HepG2 (cell line): ENCODE results near the gene IFNLR1. TPM values are rescaled to one million over a fixed set of nuclear protein-coding genes. Genes with fewer than 3 reads are reported as not detected.

Source experiments
- ATAC-seq: fragments of 200-7000 bp; cut with Tn5 transposase; 3 replicates; pipeline ENCODE4 v1.9.1; 2020; ENCODE audit warnings: mild to moderate bottlenecking, moderate library complexity
- BruUV-seq: library from RNA; stranded (reverse); fragments of 400-500 nt; replicated peaks from 2 replicates; lab custom pipeline; 2021; lab: Mats Ljungman, UMichigan
- CTCF ChIA-PET: fragments of 300-600 bp; formaldehyde crosslinking; extraction: SDS; loops from one replicate; lab custom pipeline; 2021; ENCODE audit warnings: low total read pairs, inconsistent platforms, low intra/inter-chr PET ratio; lab: Yijun Ruan, JAX
- POLR2A ChIA-PET: fragments of 350-600 bp; sonication (Branson Sonifier 250); formaldehyde crosslinking; loops from one replicate; lab custom pipeline; 2020; ENCODE audit warnings: antibody characterized with exemption, inconsistent platforms; lab: Yijun Ruan, JAX
- DNase-seq: peaks from one replicate; pipeline ENCODE4 v3.0.0-alpha.2; 2015; ENCODE audit warnings: low spot score
- FAIRE-seq: peaks from 3 replicates; lab custom pipeline; 2011; peaks lifted over from hg19 to GRCh38; lab: Jason Lieb, UNC
- H2AFZ ChIP-seq: one replicate; pipeline ENCODE4 v1.6.1; 2011; ENCODE audit warnings: low read length, inconsistent platforms
- H3K27ac ChIP-seq: fragments of 300-600 bp; 3 replicates; pipeline ENCODE4 v1.8.0; 2011; ENCODE audit warnings: mixed run types, mild to moderate bottlenecking, mixed read lengths, low read length, inconsistent platforms; ENCODE audit not compliant: insufficient read depth; ENCODE audit errors: extremely low read length
- H3K27me3 ChIP-seq, 2 experiments: fragments of 200-600 bp in 1 of 2; 2 replicates in 1 of 2; 3 replicates in 1 of 2; pipeline versions ENCODE4 v1.6.0 to v1.8.0; 2011; ENCODE audit warnings: low read length in 2 of 2, mild to moderate bottlenecking in 2 of 2, moderate library complexity in 2 of 2, inconsistent platforms in 1 of 2; ENCODE audit not compliant: insufficient read depth in 2 of 2, control insufficient read depth in 1 of 2
- H3K36me3 ChIP-seq, 2 experiments: fragments of 200-600 bp in 1 of 2; replicated peaks in 1 of 2; 2 replicates in 1 of 2; 3 replicates in 1 of 2; pipeline versions ENCODE4 v1.5.1 to v1.8.0; 2011; ENCODE audit warnings: low read length in 2 of 2, inconsistent platforms in 1 of 2; ENCODE audit not compliant: insufficient read depth in 2 of 2, control insufficient read depth in 1 of 2
- H3K4me1 ChIP-seq: 2 replicates; pipeline ENCODE4 v1.5.1; 2012; ENCODE audit warnings: low read length, inconsistent platforms; ENCODE audit not compliant: insufficient read depth
- H3K4me2 ChIP-seq: 2 replicates; pipeline ENCODE4 v1.6.0; 2011; ENCODE audit warnings: low read depth, low read length, inconsistent platforms
- H3K4me3 ChIP-seq, 3 experiments: fragments of 200-600 bp in 1 of 3; sonication (generic), shearing (Covaris generic) in 1 of 3; replicated peaks in 1 of 3; 2 replicates each; pipeline ENCODE4 v1.5.1; 2011 to 2016; ENCODE audit warnings: low read length in 3 of 3, inconsistent platforms in 2 of 3, low read depth in 2 of 3, mild to moderate bottlenecking in 2 of 3, control low read depth in 1 of 3, mixed read lengths in 1 of 3; ENCODE audit not compliant: insufficient read depth in 1 of 3
- H3K79me2 ChIP-seq: one replicate; pipeline ENCODE4 v1.6.1; 2011; ENCODE audit warnings: low read length, inconsistent platforms; ENCODE audit not compliant: insufficient read depth
- H3K9ac ChIP-seq: 2 replicates; pipeline ENCODE4 v1.6.0; 2011; ENCODE audit warnings: mild to moderate bottlenecking, low read depth, low read length, inconsistent platforms; ENCODE audit not compliant: insufficient read depth
- H3K9me3 ChIP-seq: 2 replicates; pipeline ENCODE4 v1.5.1; 2012; ENCODE audit warnings: mild to moderate bottlenecking, low read length
- H4K20me1 ChIP-seq: 2 replicates; pipeline ENCODE4 v1.6.0; 2011; ENCODE audit warnings: inconsistent platforms, mild to moderate bottlenecking, low read length, moderate library complexity; ENCODE audit not compliant: insufficient read depth
- CEBPB ChIP-seq: IDR thresholded peaks from 2 replicates; pipeline ENCODE4 v1.6.1; 2011; ENCODE audit warnings: low read depth, low read length, improper control_type of control experiment, borderline replicate concordance
- ESRRA ChIP-seq: sonication (generic); formaldehyde crosslinking; IDR thresholded peaks from 2 replicates; pipeline ENCODE4 v1.5.1; 2020; ENCODE audit warnings: mild to moderate bottlenecking, low read depth, missing genetic modification reagents
- EZH2 ChIP-seq: conservative IDR thresholded peaks from 2 replicates; pipeline ENCODE4 v1.6.1; 2012; ENCODE audit warnings: mild to moderate bottlenecking, low read depth, low read length, moderate library complexity
- JUND ChIP-seq: sonication (generic); formaldehyde crosslinking; IDR thresholded peaks from 2 replicates; pipeline ENCODE4 v1.8.0; 2022; ENCODE audit warnings: mild to moderate bottlenecking, missing genetic modification reagents
- LBX2 ChIP-seq: sonication (generic); formaldehyde crosslinking; IDR thresholded peaks from 2 replicates; pipeline ENCODE4 v1.5.0; 2020; ENCODE audit warnings: missing genetic modification reagents, mild to moderate bottlenecking, borderline replicate concordance
- PPARG ChIP-seq: conservative IDR thresholded peaks from 2 replicates; pipeline ENCODE4 v1.6.1; 2016; ENCODE audit warnings: missing biosample characterization, missing genetic modification reagents
- PREB ChIP-seq: sonication (generic); formaldehyde crosslinking; IDR thresholded peaks from 2 replicates; pipeline ENCODE4 v1.4.0; 2020; ENCODE audit warnings: missing genetic modification reagents
- RFX3 ChIP-seq: IDR thresholded peaks from 2 replicates; pipeline ENCODE4 v1.6.1; 2016; ENCODE audit warnings: missing biosample characterization, missing genetic modification reagents
- SALL1 ChIP-seq: sonication (generic); formaldehyde crosslinking; IDR thresholded peaks from 2 replicates; pipeline ENCODE4 v1.8.0; 2022; ENCODE audit warnings: mild to moderate bottlenecking, missing genetic modification reagents
- TP53 ChIP-seq: sonication (generic); formaldehyde crosslinking; conservative IDR thresholded peaks from 2 replicates; pipeline ENCODE4 v1.4.0; 2020; ENCODE audit warnings: missing genetic modification reagents
- YY1 ChIP-seq: IDR thresholded peaks from 2 replicates; pipeline ENCODE4 v1.6.1; 2011; ENCODE audit warnings: low read length, low read depth, moderate library complexity, mild to moderate bottlenecking; ENCODE audit not compliant: insufficient read depth, insufficient replicate concordance
- ZBTB2 ChIP-seq: sonication (generic); formaldehyde crosslinking; IDR thresholded peaks from 2 replicates; pipeline ENCODE4 v1.8.0; 2022; ENCODE audit warnings: low read depth, missing genetic modification reagents
- ZC3H13 ChIP-seq: sonication (generic); formaldehyde crosslinking; IDR thresholded peaks from 2 replicates; pipeline ENCODE4 v1.8.1; 2023; ENCODE audit warnings: mild to moderate bottlenecking, missing genetic modification reagents, moderate library complexity
- ZNF18 ChIP-seq: sonication (generic); formaldehyde crosslinking; IDR thresholded peaks from 2 replicates; pipeline ENCODE4 v1.8.0; 2022; ENCODE audit warnings: mild to moderate bottlenecking, missing genetic modification reagents; ENCODE audit not compliant: insufficient replicate concordance
- ZNF570 ChIP-seq: sonication (generic); formaldehyde crosslinking; IDR thresholded peaks from 2 replicates; pipeline ENCODE4 v1.4.0; 2020; ENCODE audit warnings: mild to moderate bottlenecking, missing genetic modification reagents, borderline replicate concordance
- ZNF704 ChIP-seq: sonication (generic); formaldehyde crosslinking; IDR thresholded peaks from 2 replicates; pipeline ENCODE4 v1.8.1; 2023; ENCODE audit warnings: mild to moderate bottlenecking, inconsistent platforms, moderate library complexity, missing genetic modification reagents, borderline replicate concordance
- ZSCAN31 ChIP-seq: sonication (generic); formaldehyde crosslinking; IDR thresholded peaks from 2 replicates; pipeline ENCODE4 v1.5.0; 2020; ENCODE audit warnings: low read depth, mild to moderate bottlenecking, missing genetic modification reagents
- WGBS: methylation state at CpG from one replicate; pipeline ENCODE4 v1.1.6; 2017; ENCODE audit warnings: low lambda C conversion rate; 5-methylcytosine and 5-hydroxymethylcytosine counted together
- in situ Hi-C: cut with HindIII; loops from 2 replicates; pipeline ENCODE4 v1.10.0; 2017; ENCODE audit warnings: low pct_unique_long_range_greater_than_20kb; ENCODE audit not compliant: extremely low pct_ligation_motif_present
- intact Hi-C: fragments of 100-400 bp; cut with micrococcal nuclease; formaldehyde crosslinking; loops from one replicate; pipeline ENCODE4 v1.10.0; 2022; ENCODE audit not compliant: unreplicated experiment
- polyA plus RNA-seq, 8 experiments: library from polyadenylated mRNA; depleted of rRNA in 3 of 8; stranded (reverse) in 7 of 8; unstranded in 1 of 8; fragments of >200 nt; fragmentation: Illumina TruSeq in 4 of 8; extraction: Trizol in 4 of 8; gene quantifications; 2 replicates each; pipeline versions ENCODE4 v1.2.1 to v1.2.3, GENCODE V29; 2011 to 2016; ENCODE audit warnings: low read depth in 4 of 8, missing spikeins in 1 of 8, mixed read lengths in 1 of 8; ENCODE audit not compliant: insufficient read depth in 1 of 8
- total RNA-seq, 5 experiments: library from RNA; depleted of rRNA; stranded (reverse); fragments of >200 nt; fragmentation: Illumina TruSeq; extraction: Trizol; gene quantifications; 2 replicates each; pipeline ENCODE4 v1.2.3, GENCODE V29; 2016; ENCODE audit warnings: low read depth in 1 of 5

IFNLR1 gene
- total and polyA plus RNA-seq, 2 of the 13 experiments (the other 11 are each of a cell fraction or from before 2014, with no cell fraction given) = 3.8 to 8.5 TPM

GRCh38 chr1:24152631-24153494, 34.2 kb downstream of the IFNLR1 start:
- POLR2A ChIA-PET = interaction anchor here (2.9 kb wide), 1 partner anchor 33 kb away, joined by 19 read pairs; no protein-coding TSS in a partner anchor
- in situ Hi-C loops = no loop called here
- TF ChIP-seq PPARG (CRISPR knock-in tag) (no peak), RFX3 (no peak), JUND (no peak), ZC3H13 (CRISPR knock-in tag) (no peak), ZNF704 (CRISPR knock-in tag) (no peak), ZNF570 (CRISPR knock-in tag) (no peak), LBX2 (no peak), ESRRA (CRISPR knock-in tag) (no peak), YY1 (no peak), CEBPB (no peak), EZH2 (no peak), ZNF18 (CRISPR knock-in tag) (no peak), PREB (no peak), TP53 (no peak), ZSCAN31 (CRISPR knock-in tag) (no peak), ZBTB2 (CRISPR knock-in tag) (no peak), SALL1 (CRISPR knock-in tag) (no peak)

More at GRCh38 chr1:24152631-24153494, 34.2 kb downstream of the IFNLR1 start:
- BruUV-seq = no TSS peak
- Histone ChIP-seq H3K4me1 (peaks cover 40% of the 10 kb centered on the region), H4K20me1 (no peaks in the 10 kb centered on the region), H3K36me3 (peaks cover 0 to 6% of the 10 kb centered on the region in 2 experiments; a peak in 1 of 5 replicates), H3K27me3 (peaks cover 0 to 10% of the 10 kb centered on the region in 2 experiments; a peak in 2 of 5 replicates), H3K4me2 (no peak overlapping the region), H3K4me3 (no peak overlapping the region), H3K27ac (no peak overlapping the region), H3K79me2 (no peaks in the 10 kb centered on the region), H2AFZ (no peak overlapping the region), H3K9me3 (no peaks in the 10 kb centered on the region), H3K9ac (no peak overlapping the region)
- WGBS = 89% methylated on average over 9 of the region's 10 CpGs
- CTCF ChIA-PET = no interaction called here
- FAIRE-seq (no peak), ATAC-seq (no peak), DNase-seq (no peak)
- intact Hi-C loops = loop anchor here (5.0 kb wide), 1 partner anchor 34 kb away; the partner anchor contains the start of gene IFNLR1
